Panc1 (cell line): ENCODE results near the gene HSPBP1.

Experiments
- POLR2AphosphoS5 ChIP-seq: IDR thresholded peaks from 2 replicates; pipeline ENCODE4 v1.6.1; 2012; ENCODE audit warnings: mild to moderate bottlenecking, low read depth, low read length, moderate library complexity
- TCF7L2 ChIP-seq: IDR thresholded peaks from 2 replicates; pipeline ENCODE4 v1.6.1; 2011; ENCODE audit warnings: mild to moderate bottlenecking, low read depth, low read length, inconsistent platforms
- TF ChIP-seq, protein P1 (sequence below): fragments of 450-650 bp; IDR thresholded peaks from 2 replicates; pipeline ENCODE4 v1.5.1; 2017; ENCODE audit warnings: mild to moderate bottlenecking
- TF ChIP-seq, protein P2 (sequence below), 2 experiments: IDR thresholded peaks; 2 replicates each; pipeline ENCODE4 v1.6.1; 2011 to 2012; ENCODE audit warnings: low read depth in 2 of 2, control low read depth in 1 of 2, low read length in 1 of 2, mild to moderate bottlenecking in 1 of 2, moderate library complexity in 1 of 2; ENCODE audit not compliant: insufficient read depth in 1 of 2

DNA sequence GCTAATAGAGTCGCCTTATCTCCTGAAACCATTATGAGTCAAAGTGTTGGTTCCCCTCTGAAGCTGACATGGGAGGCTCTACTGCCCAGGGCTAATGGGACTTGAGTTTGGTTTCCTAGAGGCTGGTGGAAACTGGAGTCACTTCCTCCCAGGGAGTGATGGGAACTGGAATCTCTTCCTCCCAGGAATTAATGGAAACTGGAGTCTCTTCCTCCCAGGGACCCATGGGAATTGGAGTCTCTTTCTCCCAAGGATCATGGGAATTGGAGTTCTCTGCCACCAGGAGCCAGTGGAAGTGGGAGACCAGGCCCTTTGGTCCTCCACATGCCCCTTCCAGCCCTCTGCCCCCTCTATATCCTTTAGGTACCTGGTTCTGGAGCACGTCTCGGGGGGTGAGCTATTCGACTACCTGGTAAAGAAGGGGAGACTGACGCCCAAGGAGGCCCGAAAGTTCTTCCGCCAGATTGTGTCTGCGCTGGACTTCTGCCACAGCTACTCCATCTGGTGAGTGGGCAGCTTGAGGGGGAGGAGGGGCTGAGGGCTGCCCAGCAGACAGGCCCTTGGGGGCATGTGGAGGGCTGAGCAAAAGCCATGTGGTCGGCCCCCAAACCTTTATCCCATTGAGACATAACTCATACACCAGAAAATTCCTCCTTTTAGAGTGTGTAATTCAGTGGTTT is 9.3 kb upstream of the HSPBP1 start:
- TF ChIP-seq, protein P1, sequence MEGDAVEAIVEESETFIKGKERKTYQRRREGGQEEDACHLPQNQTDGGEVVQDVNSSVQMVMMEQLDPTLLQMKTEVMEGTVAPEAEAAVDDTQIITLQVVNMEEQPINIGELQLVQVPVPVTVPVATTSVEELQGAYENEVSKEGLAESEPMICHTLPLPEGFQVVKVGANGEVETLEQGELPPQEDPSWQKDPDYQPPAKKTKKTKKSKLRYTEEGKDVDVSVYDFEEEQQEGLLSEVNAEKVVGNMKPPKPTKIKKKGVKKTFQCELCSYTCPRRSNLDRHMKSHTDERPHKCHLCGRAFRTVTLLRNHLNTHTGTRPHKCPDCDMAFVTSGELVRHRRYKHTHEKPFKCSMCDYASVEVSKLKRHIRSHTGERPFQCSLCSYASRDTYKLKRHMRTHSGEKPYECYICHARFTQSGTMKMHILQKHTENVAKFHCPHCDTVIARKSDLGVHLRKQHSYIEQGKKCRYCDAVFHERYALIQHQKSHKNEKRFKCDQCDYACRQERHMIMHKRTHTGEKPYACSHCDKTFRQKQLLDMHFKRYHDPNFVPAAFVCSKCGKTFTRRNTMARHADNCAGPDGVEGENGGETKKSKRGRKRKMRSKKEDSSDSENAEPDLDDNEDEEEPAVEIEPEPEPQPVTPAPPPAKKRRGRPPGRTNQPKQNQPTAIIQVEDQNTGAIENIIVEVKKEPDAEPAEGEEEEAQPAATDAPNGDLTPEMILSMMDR = no peak
- TF ChIP-seq POLR2AphosphoS5 = no peak
- TF ChIP-seq, protein P2, sequence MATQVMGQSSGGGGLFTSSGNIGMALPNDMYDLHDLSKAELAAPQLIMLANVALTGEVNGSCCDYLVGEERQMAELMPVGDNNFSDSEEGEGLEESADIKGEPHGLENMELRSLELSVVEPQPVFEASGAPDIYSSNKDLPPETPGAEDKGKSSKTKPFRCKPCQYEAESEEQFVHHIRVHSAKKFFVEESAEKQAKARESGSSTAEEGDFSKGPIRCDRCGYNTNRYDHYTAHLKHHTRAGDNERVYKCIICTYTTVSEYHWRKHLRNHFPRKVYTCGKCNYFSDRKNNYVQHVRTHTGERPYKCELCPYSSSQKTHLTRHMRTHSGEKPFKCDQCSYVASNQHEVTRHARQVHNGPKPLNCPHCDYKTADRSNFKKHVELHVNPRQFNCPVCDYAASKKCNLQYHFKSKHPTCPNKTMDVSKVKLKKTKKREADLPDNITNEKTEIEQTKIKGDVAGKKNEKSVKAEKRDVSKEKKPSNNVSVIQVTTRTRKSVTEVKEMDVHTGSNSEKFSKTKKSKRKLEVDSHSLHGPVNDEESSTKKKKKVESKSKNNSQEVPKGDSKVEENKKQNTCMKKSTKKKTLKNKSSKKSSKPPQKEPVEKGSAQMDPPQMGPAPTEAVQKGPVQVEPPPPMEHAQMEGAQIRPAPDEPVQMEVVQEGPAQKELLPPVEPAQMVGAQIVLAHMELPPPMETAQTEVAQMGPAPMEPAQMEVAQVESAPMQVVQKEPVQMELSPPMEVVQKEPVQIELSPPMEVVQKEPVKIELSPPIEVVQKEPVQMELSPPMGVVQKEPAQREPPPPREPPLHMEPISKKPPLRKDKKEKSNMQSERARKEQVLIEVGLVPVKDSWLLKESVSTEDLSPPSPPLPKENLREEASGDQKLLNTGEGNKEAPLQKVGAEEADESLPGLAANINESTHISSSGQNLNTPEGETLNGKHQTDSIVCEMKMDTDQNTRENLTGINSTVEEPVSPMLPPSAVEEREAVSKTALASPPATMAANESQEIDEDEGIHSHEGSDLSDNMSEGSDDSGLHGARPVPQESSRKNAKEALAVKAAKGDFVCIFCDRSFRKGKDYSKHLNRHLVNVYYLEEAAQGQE (IDR thresholded peaks at IDR 0.05; ENCODE audit: insufficient read depth in 1 of 2, low read depth in 2 of 2, low read length in 1 of 2) = no peak
- TF ChIP-seq TCF7L2 = no peak
